NT2/D1 (cell line): ENCODE measurements around the gene GTF2F1.

ENCODE experiments used
- SUZ12 ChIP-seq: IDR thresholded peaks from 2 replicates; pipeline ENCODE4 v1.6.1; 2011; ENCODE audit not compliant: insufficient read length, insufficient read depth; ENCODE audit errors: extremely low read depth
- YY1 ChIP-seq: IDR thresholded peaks from 2 replicates; pipeline ENCODE4 v1.6.1; 2011; ENCODE audit not compliant: insufficient read length, insufficient read depth

- TF ChIP-seq YY1 (no peak), SUZ12 (no peak)
Measured at GRCh38 chr19:6393074-6393982, at the start of gene GTF2F1.
